Measurements from ENCODE around the gene LRRC39.

LRRC39 gene

DNA sequence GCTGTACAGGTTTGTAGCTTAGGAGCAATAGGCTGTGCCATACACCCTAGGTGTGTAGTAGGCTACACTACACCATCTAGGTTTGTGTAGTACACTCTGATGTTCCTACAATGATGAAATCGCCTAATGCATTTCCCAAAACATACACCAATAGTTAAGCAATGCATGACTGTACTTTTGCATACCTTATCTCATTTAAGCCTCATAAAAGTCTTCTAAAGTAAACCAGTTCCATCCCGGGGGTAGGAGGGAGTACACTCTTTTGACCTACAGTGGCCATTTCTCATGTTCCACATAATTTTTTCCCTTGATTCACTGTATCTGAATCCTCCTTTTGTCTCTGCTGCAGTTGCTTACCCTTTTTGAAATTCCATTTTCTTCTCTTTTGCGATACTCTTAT lies 32.9 kb downstream of the LRRC39 start:
- no peak for DNase-seq

GRCh38 chr1:100142343-100142742 lies 35.7 kb downstream of the LRRC39 start:
- DNase-seq: no peak

GRCh38 chr1:100141192-100141591 lies 36.9 kb downstream of the LRRC39 start:
- no peak for DNase-seq

GRCh38 chr1:100137602-100138001 lies 40.5 kb downstream of the LRRC39 start:
- DNase-seq: no peak

- DNase-seq: no peak
Measured at GRCh38 chr1:100134872-100135271, 43.2 kb downstream of the LRRC39 start.

GRCh38 chr1:100132566-100133477 lies 45.2 kb downstream of the LRRC39 start, which contains the start of the genes SASS6 and TRMT13:
TSS of gene SASS6 (minus strand) at chr1:100132930. CDS start at chr1:100132814, 116 bp downstream.
TSS of gene TRMT13 (plus strand) at chr1:100133163. CDS start at chr1:100133169, 6 bp downstream.
- DNase-seq: peak; percentile 98

DNA sequence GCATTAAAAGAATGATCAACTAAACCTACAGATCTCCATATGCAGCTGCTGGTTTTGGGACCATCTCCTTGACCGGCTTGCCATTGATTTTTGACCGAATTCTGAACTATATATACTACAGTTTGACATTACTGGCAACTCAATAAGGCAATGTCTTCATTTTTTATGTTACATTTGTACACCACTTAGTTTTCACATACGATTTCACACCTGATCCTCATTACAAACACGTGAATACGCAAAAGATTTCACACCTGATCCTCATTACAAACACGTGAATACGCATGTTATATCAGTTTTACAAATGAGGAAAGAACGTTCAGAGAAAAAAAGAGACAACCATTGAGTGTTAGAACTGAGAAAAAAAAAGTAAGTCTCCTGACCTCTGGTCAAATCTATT lies 46.4 kb downstream of the LRRC39 start:
- no peak for DNase-seq

DNA sequence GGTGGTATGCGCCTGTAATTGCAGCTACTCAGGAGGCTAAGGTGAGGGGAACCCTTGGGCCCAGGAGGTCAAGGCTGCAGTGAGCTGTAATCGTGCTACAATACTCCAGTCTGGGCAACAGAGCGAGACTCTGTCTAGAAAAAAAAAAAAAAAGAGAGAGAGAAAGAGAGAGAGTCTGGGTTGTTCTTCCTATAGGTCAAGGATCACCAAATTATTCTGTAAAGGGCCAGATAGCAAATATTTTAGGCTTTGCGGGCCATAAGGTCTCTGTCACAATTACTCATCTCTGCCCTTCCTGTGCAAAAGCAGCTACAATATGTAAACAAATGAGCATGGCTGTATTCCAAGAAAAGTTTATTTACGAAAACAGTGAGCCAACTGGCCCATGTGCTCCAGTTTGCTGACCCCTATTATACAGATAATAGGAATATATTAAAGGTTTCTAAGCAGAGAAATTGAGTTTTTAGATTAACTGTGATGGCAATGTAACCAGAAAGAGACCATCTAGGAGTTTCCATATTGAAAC lies 47.4 kb downstream of the LRRC39 start:
- DNase-seq: no peak

GRCh38 chr1:100127226-100127625 lies 50.8 kb downstream of the LRRC39 start:
- DNase-seq: no peak

DNA sequence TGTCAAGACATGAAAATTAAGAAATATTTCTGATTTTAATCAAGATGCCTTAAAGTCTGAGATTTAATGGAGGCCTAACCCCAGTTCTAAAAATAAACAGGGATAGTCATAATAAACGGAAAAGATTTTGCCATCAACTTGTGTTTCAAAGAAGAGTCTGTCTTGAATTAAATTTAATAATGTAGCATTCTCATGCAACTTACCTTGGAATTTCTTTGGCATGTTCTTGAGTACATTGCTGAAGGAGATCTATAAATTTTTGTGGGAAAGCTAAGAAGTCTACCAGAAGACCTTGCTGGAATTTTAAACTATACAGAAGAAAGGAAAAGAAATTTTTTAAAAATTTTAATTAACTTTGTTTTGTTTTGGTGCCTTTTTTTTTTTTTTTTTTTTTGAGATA lies 55.9 kb downstream of the LRRC39 start:
- DNase-seq: no peak

DNA sequence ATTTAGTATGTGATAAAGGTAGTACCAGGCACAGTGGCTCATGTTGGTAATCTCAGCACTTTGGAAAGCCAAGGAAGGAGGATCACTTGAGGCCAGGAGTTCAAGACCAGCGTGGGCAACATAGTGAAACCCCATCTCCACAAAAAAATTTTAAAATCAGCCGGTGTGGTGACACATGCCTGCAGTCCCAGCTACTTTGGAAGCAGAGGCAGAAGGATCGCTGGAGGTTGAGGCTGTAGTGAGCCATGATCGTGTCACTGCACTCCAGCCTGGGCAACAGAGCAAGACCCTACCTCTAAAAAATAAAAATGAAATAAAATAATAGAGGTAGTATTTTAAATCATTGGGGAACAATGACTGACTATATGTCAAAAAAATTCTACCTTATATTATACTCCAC lies 62.5 kb downstream of the LRRC39 start:
- DNase-seq: no peak

DNA sequence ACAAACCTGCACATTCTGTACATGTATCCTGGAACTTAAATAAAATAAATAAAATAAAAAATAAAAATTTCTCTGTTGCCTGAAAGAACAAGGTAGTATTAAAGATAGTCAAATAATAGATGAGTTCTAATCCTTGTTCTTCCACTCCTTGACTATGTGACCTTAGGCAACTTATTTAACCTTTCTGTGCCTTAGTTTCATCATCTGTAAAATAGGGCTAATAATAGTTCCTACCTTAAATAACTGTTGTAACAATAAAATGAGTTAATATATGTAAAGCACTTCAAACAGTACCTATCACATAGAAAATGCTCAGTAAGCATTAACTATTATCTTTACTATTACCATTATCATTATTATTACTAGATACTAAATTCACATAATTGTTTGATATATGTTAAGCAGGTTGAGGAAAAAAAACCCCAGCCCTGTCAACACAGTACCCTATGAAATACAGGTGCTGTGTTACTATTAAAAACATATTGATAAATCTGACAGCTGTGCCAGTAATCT lies 68.4 kb downstream of the LRRC39 start:
- no peak for DNase-seq

GRCh38 chr1:100107696-100108095 lies 70.4 kb downstream of the LRRC39 start:
- DNase-seq: no peak

GRCh38 chr1:100101564-100101963 lies 76.5 kb downstream of the LRRC39 start:
- no peak for DNase-seq

DNA sequence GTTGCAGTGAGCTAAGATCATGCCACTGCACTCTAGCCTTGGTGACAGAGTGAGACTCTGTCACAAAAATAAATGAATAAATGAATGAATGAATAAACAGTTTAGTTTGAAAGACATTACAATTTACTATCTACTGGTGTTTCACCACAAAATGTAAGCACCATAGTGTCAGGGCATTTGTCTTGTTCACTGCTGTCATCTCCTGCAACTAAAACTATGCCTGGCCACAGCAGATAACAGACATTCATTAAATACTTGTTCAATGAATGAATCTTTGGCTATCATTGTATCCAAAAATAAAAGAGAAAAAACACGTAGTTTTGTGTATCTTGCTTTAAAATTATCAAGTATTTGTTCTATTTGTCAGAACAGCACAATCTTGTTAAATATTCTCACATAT lies 77.9 kb downstream of the LRRC39 start:
- DNase-seq: no peak
